ENCODE data around the gene UGT1A10.

The UGT1A10 gene

GRCh38 chr2:233810385-233810784 is 174.1 kb downstream of the UGT1A10 start:
- TF ChIP-seq CTCF (IDR thresholded peaks at IDR 0.05; ENCODE audit: insufficient read depth, missing control alignments), result no peak
- FAIRE-seq, result no peak

DNA sequence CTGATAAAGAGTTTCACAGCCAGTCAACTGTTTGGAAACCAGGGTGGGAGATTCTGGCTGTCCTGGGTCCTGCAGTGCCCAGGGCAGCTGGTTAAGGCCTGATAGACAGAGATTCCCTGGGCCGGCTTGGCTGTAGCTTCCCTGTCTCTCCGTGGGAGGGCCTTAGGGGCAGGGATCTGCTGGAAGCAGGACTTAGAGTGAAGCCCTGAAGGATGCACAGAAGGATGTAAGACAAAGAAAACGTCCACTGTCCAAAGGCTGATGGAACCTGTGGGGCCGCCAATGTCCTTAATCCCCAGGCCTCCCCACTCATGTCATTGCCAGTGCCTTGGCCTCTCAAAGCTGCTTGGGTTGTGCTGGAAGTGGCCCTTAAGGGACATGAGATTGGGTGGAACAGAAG is 174.8 kb downstream of the UGT1A10 start:
- no peak for FAIRE-seq
- DNase-seq (ENCODE audit: insufficient read length, low spot score), result no peak
- TF ChIP-seq CTCF (IDR thresholded peaks at IDR 0.05; ENCODE audit: insufficient read depth, missing control alignments), result no peak

More at GRCh38 chr2:233810385-233810784, 174.1 kb downstream of the UGT1A10 start:
- DNase-seq (ENCODE audit: insufficient read length, low spot score), result no peak

DNA sequence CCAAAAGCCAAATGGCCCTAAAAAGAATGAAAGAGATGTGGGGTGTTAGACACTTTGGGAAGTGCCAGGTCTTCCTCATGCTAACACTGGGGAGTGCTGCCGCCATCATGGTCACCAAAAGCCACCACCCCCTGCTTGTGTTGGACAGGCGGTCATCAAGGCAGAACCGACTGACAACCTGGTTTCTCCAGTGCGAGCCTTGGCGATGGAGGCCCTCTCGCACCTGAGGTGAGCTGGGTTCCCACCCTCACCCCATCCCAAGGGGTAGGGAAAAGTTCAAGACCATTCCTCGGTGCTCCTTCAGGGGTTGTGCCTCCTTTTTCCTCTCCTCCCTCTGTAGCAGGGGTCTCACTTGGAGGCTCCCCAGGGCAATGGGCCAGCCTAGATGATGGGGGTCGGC is 175.5 kb downstream of the UGT1A10 start:
- FAIRE-seq (no peak), DNase-seq (ENCODE audit: insufficient read length, low spot score) (no peak)
- no peak for TF ChIP-seq CTCF (IDR thresholded peaks at IDR 0.05; ENCODE audit: insufficient read depth, missing control alignments)

- no peak for TF ChIP-seq CTCF (IDR thresholded peaks at IDR 0.05; ENCODE audit: insufficient read depth, missing control alignments)
- FAIRE-seq (no peak), DNase-seq (ENCODE audit: insufficient read length, low spot score) (no peak)
Observed at GRCh38 chr2:233813236-233814055, 177.2 kb downstream of the UGT1A10 start.

GRCh38 chr2:233814056-233814835 is 178.0 kb downstream of the UGT1A10 start:
- no peak for TF ChIP-seq CTCF (IDR thresholded peaks at IDR 0.05; ENCODE audit: insufficient read depth, missing control alignments)
- FAIRE-seq, result no peak
- DNase-seq (ENCODE audit: insufficient read length, low spot score), result no peak

GRCh38 chr2:233815861-233816260 is 179.6 kb downstream of the UGT1A10 start:
- DNase-seq (ENCODE audit: insufficient read length, low spot score) (no peak), FAIRE-seq (no peak)
- no peak for TF ChIP-seq CTCF (IDR thresholded peaks at IDR 0.05; ENCODE audit: insufficient read depth, missing control alignments)

DNA sequence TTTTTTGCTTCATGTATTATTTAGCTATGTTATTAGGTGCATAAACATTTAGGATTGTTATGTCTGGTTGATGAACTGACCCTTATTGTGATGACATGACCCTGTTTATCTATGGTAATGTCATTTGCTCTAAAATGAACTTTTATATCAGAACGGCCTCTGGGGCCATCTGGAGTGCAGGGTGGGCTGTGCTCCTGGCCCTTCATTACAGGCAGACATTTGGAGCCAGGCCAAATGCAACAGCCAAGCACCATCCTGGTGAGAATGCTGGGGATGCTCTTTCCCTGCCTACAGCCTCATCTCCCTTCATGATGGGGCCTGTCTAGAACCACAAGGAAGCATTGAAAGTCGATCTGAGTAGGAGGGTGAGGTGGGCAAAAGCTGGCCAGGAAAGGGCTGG is 180.1 kb downstream of the UGT1A10 start:
- DNase-seq (ENCODE audit: insufficient read length, low spot score) (no peak), FAIRE-seq (no peak)

More for the DNA sequence above, 180.1 kb downstream of the UGT1A10 start:
- TF ChIP-seq CTCF (IDR thresholded peaks at IDR 0.05; ENCODE audit: insufficient read depth, missing control alignments), result no peak
